OCI-LY7 (cell line): Measurements from ENCODE around the gene ANKMY1. TPM values are rescaled to one million over a fixed set of nuclear protein-coding genes. Genes with fewer than 3 reads are reported as not detected.
"Not testable (repeated sequence)": the region's sequence is repeated elsewhere in the genome, so short reads cannot be mapped to it uniquely, and the experiment has no call there.

Experiments used
- BruUV-seq: library from RNA; stranded (reverse); fragments of 400-500 nt; replicated peaks from 2 replicates; lab custom pipeline; 2021; lab: Mats Ljungman, UMichigan
- CTCF ChIA-PET: fragments of 300-600 bp; sonication (Branson Sonifier 250); formaldehyde crosslinking; loops from one replicate; lab custom pipeline; 2022; ENCODE audit warnings: antibody characterized with exemption; ENCODE audit not compliant: unreplicated experiment; lab: Charles Lee
- POLR2A ChIA-PET: fragments of 300-600 bp; sonication (Branson Sonifier 250); formaldehyde crosslinking; loops from one replicate; lab custom pipeline; 2022; ENCODE audit warnings: antibody characterized with exemption; lab: Charles Lee
- DNase-seq: peaks from one replicate; pipeline ENCODE4 v3.0.0-alpha.2; 2015; ENCODE audit warnings: low spot score
- H2AFZ ChIP-seq: fragments of 200-600 bp; sonication (generic), shearing (Covaris generic); 2 replicates; pipeline ENCODE4 v1.6.1; 2014; ENCODE audit warnings: mild to moderate bottlenecking, antibody characterized with exemption, low read length, moderate library complexity
- H3K27ac ChIP-seq: fragments of 200-600 bp; sonication (generic); 2 replicates; pipeline ENCODE4 v1.5.1; 2014; ENCODE audit warnings: mixed run types, low read depth, mild to moderate bottlenecking, moderate library complexity, low read length, inconsistent platforms; ENCODE audit not compliant: poor library complexity, severe bottlenecking
- H3K36me3 ChIP-seq: fragments of 200-600 bp; sonication (generic); 2 replicates; pipeline ENCODE4 v1.6.1; 2014; ENCODE audit warnings: mild to moderate bottlenecking, antibody characterized with exemption, low read length, moderate library complexity, mixed read lengths; ENCODE audit not compliant: insufficient read depth
- H3K4me1 ChIP-seq: fragments of 200-600 bp; sonication (generic); 2 replicates; pipeline ENCODE4 v1.5.1; 2014; ENCODE audit warnings: mild to moderate bottlenecking, low read length; ENCODE audit not compliant: insufficient read depth, poor library complexity, severe bottlenecking
- H3K4me2 ChIP-seq: fragments of 200-600 bp; sonication (generic); 2 replicates; pipeline ENCODE4 v1.6.1; 2014; ENCODE audit warnings: mild to moderate bottlenecking, low read length
- H3K4me3 ChIP-seq: fragments of 200-600 bp; sonication (generic); 2 replicates; pipeline ENCODE4 v1.5.1; 2014; ENCODE audit warnings: mild to moderate bottlenecking, low read depth, low read length; ENCODE audit not compliant: poor library complexity, severe bottlenecking
- H3K79me2 ChIP-seq: fragments of 200-600 bp; sonication (generic); 2 replicates; pipeline ENCODE4 v1.6.1; 2016; ENCODE audit warnings: low read depth, mild to moderate bottlenecking, low read length, moderate library complexity, mixed read lengths; ENCODE audit not compliant: insufficient read depth
- H3K9me2 ChIP-seq: fragments of 200-600 bp; sonication (generic); 2 replicates; pipeline ENCODE4 v1.6.1; 2016; ENCODE audit warnings: mild to moderate bottlenecking, low read length, mixed read lengths; ENCODE audit not compliant: insufficient read depth
- H3K9me3 ChIP-seq: fragments of 200-600 bp; sonication (generic); 2 replicates; pipeline ENCODE4 v1.6.1; 2014; ENCODE audit warnings: mild to moderate bottlenecking, mixed run types, low read length, mixed read lengths
- H4K20me1 ChIP-seq: fragments of 200-600 bp; sonication (generic); 2 replicates; pipeline ENCODE4 v1.6.1; 2014; ENCODE audit warnings: mild to moderate bottlenecking, antibody characterized with exemption, low read length, moderate library complexity, mixed read lengths; ENCODE audit not compliant: insufficient read depth
- CTCF ChIP-seq: fragments of 200-600 bp; sonication (generic); conservative IDR thresholded peaks from 2 replicates; pipeline ENCODE4 v1.5.1; 2014; ENCODE audit warnings: mild to moderate bottlenecking, antibody characterized with exemption, low read length, moderate library complexity, mixed read lengths
- EZH2phosphoT487 ChIP-seq: fragments of 200-600 bp; sonication (generic); IDR thresholded peaks from 2 replicates; pipeline ENCODE4 v1.6.1; 2018; ENCODE audit warnings: low read depth, borderline replicate concordance, mild to moderate bottlenecking, mixed run types, antibody characterized with exemption, low read length, moderate library complexity, mixed read lengths
- intact Hi-C: fragments of 100-400 bp; cut with micrococcal nuclease; formaldehyde crosslinking; loops from one replicate; pipeline ENCODE4 v1.10.0; 2022; ENCODE audit not compliant: unreplicated experiment
- total RNA-seq, 2 experiments: library from RNA; depleted of rRNA in 1 of 2; stranded (reverse); fragments of >200 nt in 1 of 2; shearing (Covaris generic) in 1 of 2; gene quantifications; 2 replicates each; pipeline ENCODE4 v1.2.3, GENCODE V29; 2014 to 2022

The ANKMY1 gene
- total RNA-seq, 2 experiments from 2014 or later, result 30.6 to 65.9 TPM

DNA sequence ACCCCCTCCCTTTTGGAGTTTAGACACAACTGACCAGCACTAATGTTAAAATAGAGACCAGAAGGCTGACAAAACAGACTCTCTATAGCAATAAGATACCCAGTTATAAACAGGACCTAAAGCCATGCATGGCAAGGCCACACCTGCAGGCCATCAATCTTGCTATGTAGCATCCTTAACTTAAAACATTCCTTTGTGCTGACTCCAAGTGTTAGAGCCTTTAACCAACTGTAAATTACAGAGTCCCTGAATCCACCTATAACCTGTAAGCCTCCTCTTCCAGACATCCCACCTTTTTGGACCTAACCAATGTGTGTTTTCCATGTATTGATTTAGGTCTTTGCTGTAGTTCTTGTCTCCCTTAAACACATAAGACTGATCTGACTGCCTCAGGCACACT, 17.9 kb downstream of the ANKMY1 start:
- no peaks in the 10 kb centered on the region for H3K9me2 ChIP-seq
- no TSS peak for BruUV-seq
- no peak overlapping the region for H2AFZ ChIP-seq
- H3K4me2 ChIP-seq, result no peak overlapping the region
- H3K79me2 ChIP-seq, result peaks cover 4% of the 10 kb centered on the region; the same call in 1 of the 2 replicates
- H3K27ac ChIP-seq, result no peak overlapping the region
- CTCF ChIA-PET, result no interaction called here
- no peak for TF ChIP-seq EZH2phosphoT487
- TF ChIP-seq CTCF, result no peak
- POLR2A ChIA-PET, result no interaction called here
- H3K36me3 ChIP-seq, result peaks cover 81% of the 10 kb centered on the region
- no peak overlapping the region for H3K4me3 ChIP-seq
- no peaks in the 10 kb centered on the region for H4K20me1 ChIP-seq
- peaks cover 6% of the 10 kb centered on the region; the same call in 1 of the 2 replicates for H3K9me3 ChIP-seq
- H3K4me1 ChIP-seq, result no peaks in the 10 kb centered on the region
- intact Hi-C loops, result no loop called here
- DNase-seq, result no peak

- peaks cover 85% of the 10 kb centered on the region for H3K36me3 ChIP-seq
- H3K4me3 ChIP-seq, POLR2A ChIA-PET, H3K27ac ChIP-seq, DNase-seq, H4K20me1 ChIP-seq, H3K9me2 ChIP-seq, H3K79me2 ChIP-seq, intact Hi-C loops, H3K4me1 ChIP-seq, H2AFZ ChIP-seq, BruUV-seq, H3K9me3 ChIP-seq, H3K4me2 ChIP-seq: not testable (repeated sequence)
- CTCF ChIA-PET, result interaction anchor here (1.0 kb wide), 1 partner anchor 25 kb away, joined by 3 read pairs; no protein-coding TSS in a partner anchor
These were observed 18.7 kb downstream of the ANKMY1 start for GRCh38 chr2:240539101-240539500.

GRCh38 chr2:240538031-240538780, 19.6 kb downstream of the ANKMY1 start:
- ChIA-PET POLR2A (no interaction called here), CTCF (interaction anchor here (1.0 kb wide), 1 partner anchor 24 kb away, joined by 3 read pairs; no protein-coding TSS in a partner anchor)
- no peaks in the 10 kb centered on the region; the same call in 1 of the 2 replicates for H3K9me3 ChIP-seq
- no TSS peak for BruUV-seq
- intact Hi-C loops, result no loop called here
- no peak overlapping the region for H3K27ac ChIP-seq
- no peaks in the 10 kb centered on the region for H3K4me1 ChIP-seq
- H3K4me2 ChIP-seq, result no peak overlapping the region
- no peak for DNase-seq
- no peak overlapping the region for H3K4me3 ChIP-seq
- peaks cover 84% of the 10 kb centered on the region for H3K36me3 ChIP-seq
- H3K79me2 ChIP-seq, result no peaks in the 10 kb centered on the region
- H3K9me2 ChIP-seq, result no peaks in the 10 kb centered on the region
- no peak for TF ChIP-seq EZH2phosphoT487
- no peak for TF ChIP-seq CTCF
- H4K20me1 ChIP-seq, result no peaks in the 10 kb centered on the region
- H2AFZ ChIP-seq, result no peak overlapping the region
